ENCODE results near the gene NPTX2. TPM values are rescaled to one million over a fixed set of nuclear protein-coding genes. Genes with fewer than 3 reads are reported as not detected.
A peak's percentile ranks its signal among the peaks of the same experiment; 100 is the strongest.

The NPTX2 gene
- total RNA-seq, 2 donors from 2014 or later = 0.53 to 1.3 TPM

DNA sequence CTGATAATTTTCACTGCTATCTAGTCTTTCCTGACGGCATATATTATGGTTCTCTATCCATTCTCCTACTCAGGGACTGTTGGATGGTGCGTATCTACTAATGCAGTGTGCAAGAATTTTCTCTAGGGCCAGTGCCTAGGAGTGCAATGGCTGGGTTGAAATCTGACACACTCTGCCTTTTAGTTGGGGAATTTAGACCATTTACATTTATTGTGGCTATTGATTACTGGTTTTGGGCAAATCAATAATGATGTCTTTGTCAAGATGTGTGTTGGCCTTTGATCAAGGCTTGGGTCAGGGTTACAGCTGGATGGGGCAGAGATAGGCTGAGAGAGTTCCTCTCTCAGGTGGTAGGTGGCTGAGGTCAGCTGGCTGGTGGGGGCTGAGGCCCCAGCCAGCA, 21.8 kb downstream of the NPTX2 start:
- WGBS, 2 experiments (ENCODE audit: insufficient coverage in 1 of 2, insufficient read length in 1 of 2) = 88 to 100% methylated on average over 2 of the region's 2 CpGs
- no peaks in the 10 kb centered on the region for H3K9me3 ChIP-seq (ENCODE audit: control insufficient read depth, low read length)
- H3K4me3 ChIP-seq (ENCODE audit: low read length) = no peak overlapping the region
- peaks cover 9% of the 10 kb centered on the region for H3K9me3 Mint-ChIP-seq
- H3K27ac ChIP-seq (ENCODE audit: low read depth, low read length) = no peak overlapping the region
- TF ChIP-seq, protein P1, sequence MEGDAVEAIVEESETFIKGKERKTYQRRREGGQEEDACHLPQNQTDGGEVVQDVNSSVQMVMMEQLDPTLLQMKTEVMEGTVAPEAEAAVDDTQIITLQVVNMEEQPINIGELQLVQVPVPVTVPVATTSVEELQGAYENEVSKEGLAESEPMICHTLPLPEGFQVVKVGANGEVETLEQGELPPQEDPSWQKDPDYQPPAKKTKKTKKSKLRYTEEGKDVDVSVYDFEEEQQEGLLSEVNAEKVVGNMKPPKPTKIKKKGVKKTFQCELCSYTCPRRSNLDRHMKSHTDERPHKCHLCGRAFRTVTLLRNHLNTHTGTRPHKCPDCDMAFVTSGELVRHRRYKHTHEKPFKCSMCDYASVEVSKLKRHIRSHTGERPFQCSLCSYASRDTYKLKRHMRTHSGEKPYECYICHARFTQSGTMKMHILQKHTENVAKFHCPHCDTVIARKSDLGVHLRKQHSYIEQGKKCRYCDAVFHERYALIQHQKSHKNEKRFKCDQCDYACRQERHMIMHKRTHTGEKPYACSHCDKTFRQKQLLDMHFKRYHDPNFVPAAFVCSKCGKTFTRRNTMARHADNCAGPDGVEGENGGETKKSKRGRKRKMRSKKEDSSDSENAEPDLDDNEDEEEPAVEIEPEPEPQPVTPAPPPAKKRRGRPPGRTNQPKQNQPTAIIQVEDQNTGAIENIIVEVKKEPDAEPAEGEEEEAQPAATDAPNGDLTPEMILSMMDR (conservative IDR thresholded peaks at IDR 0.05) = no peak
- DNase-seq = no peak
- peaks cover 5% of the 10 kb centered on the region for H3K27me3 Mint-ChIP-seq (ENCODE audit: insufficient read depth)
- H3K27ac Mint-ChIP-seq = no peak overlapping the region
- H3K27me3 ChIP-seq (ENCODE audit: control insufficient read depth, insufficient read depth, low read length, poor library complexity, severe bottlenecking) = no peaks in the 10 kb centered on the region
- no peak overlapping the region for H3K9ac ChIP-seq (ENCODE audit: extremely low read depth, low read length, poor library complexity, severe bottlenecking)
- H3K4me1 ChIP-seq (ENCODE audit: control insufficient read depth, insufficient read depth, low read length) = no peaks in the 10 kb centered on the region
- H3K4me3 Mint-ChIP-seq = no peak overlapping the region
- H3K36me3 Mint-ChIP-seq (ENCODE audit: low read depth) = no peaks in the 10 kb centered on the region
- H3K4me1 Mint-ChIP-seq = no peaks in the 10 kb centered on the region
- H3K36me3 ChIP-seq (ENCODE audit: control insufficient read depth, insufficient read depth, low read length) = no peaks in the 10 kb centered on the region

DNA sequence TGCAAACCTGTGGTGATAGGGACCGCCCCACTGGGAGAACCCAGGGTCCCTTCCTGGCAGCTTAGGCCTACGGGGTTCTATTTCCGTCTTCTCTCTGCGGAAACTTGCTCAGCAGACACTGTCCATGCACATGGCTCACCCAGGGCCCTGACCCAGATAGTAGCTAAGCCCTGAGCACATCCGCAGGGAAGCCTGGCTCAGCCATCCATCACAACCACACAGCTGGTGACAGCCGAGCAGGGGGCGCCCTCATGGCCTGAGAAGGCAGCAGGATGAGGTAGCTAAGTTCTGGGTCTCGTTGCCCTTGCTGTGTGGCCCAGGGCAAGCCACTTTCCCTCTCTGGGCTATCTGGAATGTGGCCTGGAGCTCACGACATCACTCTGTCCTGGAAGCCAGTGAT, 23.3 kb downstream of the NPTX2 start:
- H3K9me3 Mint-ChIP-seq = peaks cover 9% of the 10 kb centered on the region

DNA sequence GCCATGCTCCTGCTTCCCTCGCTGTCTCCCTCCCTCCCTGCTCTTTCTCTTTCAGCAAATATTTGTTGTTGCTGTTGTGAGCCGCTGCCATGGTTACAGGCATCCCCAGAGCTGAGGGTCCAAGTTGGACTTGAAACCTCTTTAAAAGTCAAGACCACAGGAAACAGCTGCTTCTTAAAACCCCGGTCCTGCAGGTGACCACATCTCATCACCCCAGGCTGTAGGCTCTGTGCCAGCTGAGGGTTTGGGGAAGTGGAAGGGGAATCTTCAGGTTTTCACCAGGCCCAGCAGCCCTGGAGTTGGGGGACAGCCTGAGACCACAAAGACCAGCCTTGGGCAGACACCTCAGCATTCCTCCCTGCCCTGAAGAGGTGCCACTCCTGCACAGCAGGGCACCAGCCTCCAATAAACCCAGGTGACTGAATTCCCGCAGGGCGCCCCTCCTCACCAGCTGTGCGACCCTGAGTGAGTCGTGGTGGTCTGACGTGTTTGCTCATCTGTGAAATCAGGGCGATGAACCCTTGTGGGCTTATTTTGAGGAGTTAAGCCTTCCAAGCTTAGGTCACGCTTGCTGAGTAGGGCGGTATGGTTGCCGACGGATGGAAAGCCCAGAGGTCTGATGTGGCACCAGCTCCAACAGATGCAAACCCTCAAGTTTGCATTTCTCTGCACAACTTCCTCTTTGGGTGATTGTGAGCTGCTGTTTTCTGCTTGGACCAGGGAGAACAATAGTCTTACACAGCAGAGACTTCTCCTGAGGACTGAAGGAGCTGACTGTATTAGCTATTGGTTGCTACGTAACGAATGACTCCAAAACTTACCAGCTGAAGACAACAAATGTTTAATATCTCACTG, 24.8 kb downstream of the NPTX2 start:
- peak; percentile 59 for DNase-seq
- 83 to 84% methylated on average over 4 to 15 of the region's 15 CpGs for WGBS, 2 experiments (ENCODE audit: insufficient coverage in 1 of 2, insufficient read length in 1 of 2)
- H3K9me3 ChIP-seq (ENCODE audit: control insufficient read depth, low read length) = no peaks in the 10 kb centered on the region
- peak overlapping the region; percentile 32 for H3K27ac ChIP-seq (ENCODE audit: low read depth, low read length)
- no peak overlapping the region for H3K9ac ChIP-seq (ENCODE audit: extremely low read depth, low read length, poor library complexity, severe bottlenecking)
- no peak overlapping the region for H3K4me3 Mint-ChIP-seq
- peaks cover 9% of the 10 kb centered on the region for H3K9me3 Mint-ChIP-seq
- H3K27me3 ChIP-seq (ENCODE audit: control insufficient read depth, insufficient read depth, low read length, poor library complexity, severe bottlenecking) = no peaks in the 10 kb centered on the region
- no peaks in the 10 kb centered on the region for H3K4me1 ChIP-seq (ENCODE audit: control insufficient read depth, insufficient read depth, low read length)
- H3K36me3 ChIP-seq (ENCODE audit: control insufficient read depth, insufficient read depth, low read length) = no peaks in the 10 kb centered on the region
- H3K4me1 Mint-ChIP-seq = no peaks in the 10 kb centered on the region
- TF ChIP-seq, protein P1 (conservative IDR thresholded peaks at IDR 0.05) = no peak
- no peak overlapping the region for H3K27ac Mint-ChIP-seq
- no peak overlapping the region for H3K4me3 ChIP-seq (ENCODE audit: low read length)
- no peaks in the 10 kb centered on the region for H3K36me3 Mint-ChIP-seq (ENCODE audit: low read depth)
- H3K27me3 Mint-ChIP-seq (ENCODE audit: insufficient read depth) = no peaks in the 10 kb centered on the region

More for the DNA sequence above, 23.3 kb downstream of the NPTX2 start:
- Histone ChIP-seq H3K9me3 (ENCODE audit: control insufficient read depth, low read length) (no peaks in the 10 kb centered on the region), H3K36me3 (ENCODE audit: control insufficient read depth, insufficient read depth, low read length) (no peaks in the 10 kb centered on the region), H3K9ac (ENCODE audit: extremely low read depth, low read length, poor library complexity, severe bottlenecking) (no peak overlapping the region), H3K27ac (ENCODE audit: low read depth, low read length) (no peak overlapping the region), H3K4me3 (ENCODE audit: low read length) (no peak overlapping the region), H3K4me1 (ENCODE audit: control insufficient read depth, insufficient read depth, low read length) (no peaks in the 10 kb centered on the region), H3K27me3 (ENCODE audit: control insufficient read depth, insufficient read depth, low read length, poor library complexity, severe bottlenecking) (no peaks in the 10 kb centered on the region)
- TF ChIP-seq, protein P1 (conservative IDR thresholded peaks at IDR 0.05) = no peak
- Mint-ChIP-seq H3K4me3 (no peak overlapping the region), H3K27ac (no peak overlapping the region), H3K4me1 (no peaks in the 10 kb centered on the region), H3K36me3 (ENCODE audit: low read depth) (no peaks in the 10 kb centered on the region), H3K27me3 (ENCODE audit: insufficient read depth) (peaks cover 5% of the 10 kb centered on the region)
- peak; percentile 53 for DNase-seq
- 80 to 81% methylated on average over 8 to 9 of the region's 9 CpGs for WGBS, 2 experiments (ENCODE audit: insufficient coverage in 1 of 2, insufficient read length in 1 of 2)
